Measurements from ENCODE around the gene MT1M.
A peak's percentile ranks its signal among the peaks of the same experiment; 100 is the strongest.

MT1M gene

GRCh38 chr16:56639045-56639444, 6.6 kb downstream of the MT1M start:
- H3K79me1 ChIP-seq (ENCODE audit: low read length): no peaks in the 10 kb centered on the region
- no peak overlapping the region for H2AFZ ChIP-seq (ENCODE audit: insufficient read depth, low read length, poor library complexity)
- peaks cover 3 to 5% of the 10 kb centered on the region in 2 experiments for H3K4me1 ChIP-seq (ENCODE audit: control insufficient read depth in 1 of 2, insufficient read depth in 2 of 2, low read length in 2 of 2)
- no peak overlapping the region for H2AK5ac ChIP-seq (ENCODE audit: low read length)
- whole genome bisulfite sequencing (ENCODE audit: extremely low coverage, insufficient coverage, insufficient read length): no CpG with 5 or more reads among the region's 1 CpG
- no peak overlapping the region for H3K9ac ChIP-seq (ENCODE audit: low read length)
- peaks cover 92% of the 10 kb centered on the region for H3K27me3 ChIP-seq (ENCODE audit: insufficient read depth, low read length)
- H2BK5ac ChIP-seq (ENCODE audit: low read depth, low read length, poor library complexity): no peak overlapping the region
- no peak overlapping the region for H3K27ac ChIP-seq (ENCODE audit: low read depth, low read length)
- no peak for DNase-seq
- no peak overlapping the region for H4K8ac ChIP-seq (ENCODE audit: low read depth, low read length)
- no peak overlapping the region for H3K4me3 ChIP-seq (ENCODE audit: low read depth, low read length)
- H3K79me2 ChIP-seq (ENCODE audit: control insufficient read depth, insufficient read depth, low read length, poor library complexity): no peaks in the 10 kb centered on the region
- no peak overlapping the region for H3K23ac ChIP-seq (ENCODE audit: low read length)
- no peak overlapping the region for H2BK120ac ChIP-seq (ENCODE audit: insufficient read depth, low read length, poor library complexity)
- H3K9me3 ChIP-seq (ENCODE audit: insufficient read depth, low read depth, low read length): peaks cover 10% of the 10 kb centered on the region
- H4K12ac ChIP-seq (ENCODE audit: low read depth, low read length): no peak overlapping the region
- no peak overlapping the region for H4K91ac ChIP-seq (ENCODE audit: low read depth, low read length)
- no peak overlapping the region for H3K14ac ChIP-seq (ENCODE audit: low read length)
- H3K18ac ChIP-seq (ENCODE audit: low read length): no peak overlapping the region
- H2BK12ac ChIP-seq (ENCODE audit: low read length): no peak overlapping the region
- H3K4me2 ChIP-seq (ENCODE audit: low read length): no peak overlapping the region
- no peak overlapping the region for H3K4ac ChIP-seq (ENCODE audit: low read depth, low read length)
- no peaks in the 10 kb centered on the region for H3K36me3 ChIP-seq (ENCODE audit: control insufficient read depth in 1 of 2, insufficient read depth in 2 of 2, low read length in 2 of 2)

GRCh38 chr16:56640076-56640475, 7.6 kb downstream of the MT1M start:
- Histone ChIP-seq H3K79me2 (ENCODE audit: control insufficient read depth, insufficient read depth, low read length, poor library complexity) (no peaks in the 10 kb centered on the region), H4K12ac (ENCODE audit: low read depth, low read length) (no peak overlapping the region), H3K23ac (ENCODE audit: low read length) (no peak overlapping the region), H3K27ac (ENCODE audit: low read depth, low read length) (no peak overlapping the region), H3K4me3 (ENCODE audit: low read depth, low read length) (no peak overlapping the region), H4K91ac (ENCODE audit: low read depth, low read length) (no peak overlapping the region), H3K18ac (ENCODE audit: low read length) (no peak overlapping the region), H3K14ac (ENCODE audit: low read length) (no peak overlapping the region), H2BK12ac (ENCODE audit: low read length) (no peak overlapping the region), H2AK5ac (ENCODE audit: low read length) (no peak overlapping the region), H2BK120ac (ENCODE audit: insufficient read depth, low read length, poor library complexity) (no peak overlapping the region), H3K9me3 (ENCODE audit: insufficient read depth, low read depth, low read length) (peaks cover 9% of the 10 kb centered on the region), H3K4ac (ENCODE audit: low read depth, low read length) (no peak overlapping the region), H2BK5ac (ENCODE audit: low read depth, low read length, poor library complexity) (no peak overlapping the region), H3K27me3 (ENCODE audit: insufficient read depth, low read length) (peaks cover 87% of the 10 kb centered on the region), H2AFZ (ENCODE audit: insufficient read depth, low read length, poor library complexity) (no peak overlapping the region), H3K9ac (ENCODE audit: low read length) (no peak overlapping the region), H3K4me2 (ENCODE audit: low read length) (no peak overlapping the region), H3K36me3 (ENCODE audit: control insufficient read depth in 1 of 2, insufficient read depth in 2 of 2, low read length in 2 of 2) (no peaks in the 10 kb centered on the region), H3K79me1 (ENCODE audit: low read length) (no peaks in the 10 kb centered on the region), H3K4me1 (ENCODE audit: control insufficient read depth in 1 of 2, insufficient read depth in 2 of 2, low read length in 2 of 2) (peaks cover 3 to 5% of the 10 kb centered on the region in 2 experiments), H4K8ac (ENCODE audit: low read depth, low read length) (no peak overlapping the region)
- WGBS (ENCODE audit: extremely low coverage, insufficient coverage, insufficient read length): no CpG with 5 or more reads among the region's 1 CpG
- peak in 1 of 2 donors; percentile 53 for DNase-seq

- Histone ChIP-seq H3K79me2 (ENCODE audit: control insufficient read depth, insufficient read depth, low read length, poor library complexity) (no peaks in the 10 kb centered on the region), H3K9ac (ENCODE audit: low read length) (no peak overlapping the region), H3K27ac (ENCODE audit: low read depth, low read length) (no peak overlapping the region), H2BK120ac (ENCODE audit: insufficient read depth, low read length, poor library complexity) (no peak overlapping the region), H3K4me1 (ENCODE audit: control insufficient read depth in 1 of 2, insufficient read depth in 2 of 2, low read length in 2 of 2) (peaks cover 3 to 5% of the 10 kb centered on the region in 2 experiments), H3K9me3 (ENCODE audit: insufficient read depth, low read depth, low read length) (peaks cover 8% of the 10 kb centered on the region), H4K8ac (ENCODE audit: low read depth, low read length) (no peak overlapping the region), H3K36me3 (ENCODE audit: control insufficient read depth in 1 of 2, insufficient read depth in 2 of 2, low read length in 2 of 2) (no peaks in the 10 kb centered on the region), H2AFZ (ENCODE audit: insufficient read depth, low read length, poor library complexity) (no peak overlapping the region), H3K4ac (ENCODE audit: low read depth, low read length) (no peak overlapping the region), H3K4me2 (ENCODE audit: low read length) (no peak overlapping the region), H3K27me3 (ENCODE audit: insufficient read depth, low read length) (peaks cover 78% of the 10 kb centered on the region), H3K14ac (ENCODE audit: low read length) (no peak overlapping the region), H3K23ac (ENCODE audit: low read length) (no peak overlapping the region), H2BK12ac (ENCODE audit: low read length) (no peak overlapping the region), H3K18ac (ENCODE audit: low read length) (no peak overlapping the region), H3K79me1 (ENCODE audit: low read length) (no peaks in the 10 kb centered on the region), H3K4me3 (ENCODE audit: low read depth, low read length) (no peak overlapping the region), H2BK5ac (ENCODE audit: low read depth, low read length, poor library complexity) (no peak overlapping the region), H4K12ac (ENCODE audit: low read depth, low read length) (no peak overlapping the region), H4K91ac (ENCODE audit: low read depth, low read length) (no peak overlapping the region), H2AK5ac (ENCODE audit: low read length) (no peak overlapping the region)
- WGBS (ENCODE audit: extremely low coverage, insufficient coverage, insufficient read length): no CpG with 5 or more reads among the region's 2 CpGs
- peak; percentile 75 to 91 for DNase-seq
Measured at GRCh38 chr16:56641166-56641565, 8.7 kb downstream of the MT1M start.

GRCh38 chr16:56643080-56643778, 10.8 kb downstream of the MT1M start:
- Histone ChIP-seq H3K18ac (ENCODE audit: low read length) (no peak overlapping the region), H3K14ac (ENCODE audit: low read length) (no peak overlapping the region), H2BK120ac (ENCODE audit: insufficient read depth, low read length, poor library complexity) (no peak overlapping the region), H4K8ac (ENCODE audit: low read depth, low read length) (no peak overlapping the region), H3K23ac (ENCODE audit: low read length) (no peak overlapping the region), H3K27ac (ENCODE audit: low read depth, low read length) (no peak overlapping the region), H3K79me2 (ENCODE audit: control insufficient read depth, insufficient read depth, low read length, poor library complexity) (no peaks in the 10 kb centered on the region), H3K4me2 (ENCODE audit: low read length) (no peak overlapping the region), H2BK5ac (ENCODE audit: low read depth, low read length, poor library complexity) (no peak overlapping the region), H3K27me3 (ENCODE audit: insufficient read depth, low read length) (peaks cover 73% of the 10 kb centered on the region), H2AK5ac (ENCODE audit: low read length) (no peak overlapping the region), H3K9me3 (ENCODE audit: insufficient read depth, low read depth, low read length) (peaks cover 4% of the 10 kb centered on the region), H4K12ac (ENCODE audit: low read depth, low read length) (no peak overlapping the region), H3K79me1 (ENCODE audit: low read length) (no peaks in the 10 kb centered on the region), H4K91ac (ENCODE audit: low read depth, low read length) (no peak overlapping the region), H3K36me3 (ENCODE audit: control insufficient read depth in 1 of 2, insufficient read depth in 2 of 2, low read length in 2 of 2) (no peaks in the 10 kb centered on the region), H3K4me3 (ENCODE audit: low read depth, low read length) (no peak overlapping the region), H3K4me1 (ENCODE audit: control insufficient read depth in 1 of 2, insufficient read depth in 2 of 2, low read length in 2 of 2) (peaks cover under 1 to 3% of the 10 kb centered on the region in 2 experiments), H2BK12ac (ENCODE audit: low read length) (no peak overlapping the region), H2AFZ (ENCODE audit: insufficient read depth, low read length, poor library complexity) (no peak overlapping the region), H3K4ac (ENCODE audit: low read depth, low read length) (no peak overlapping the region), H3K9ac (ENCODE audit: low read length) (no peak overlapping the region)
- no CpG with 5 or more reads among the region's 42 CpGs for WGBS (ENCODE audit: extremely low coverage, insufficient coverage, insufficient read length)
- DNase-seq: peak; percentile 83 to 85

All from trophoblast cell (in vitro differentiated cells and primary cell).